Caco-2 (cell line): Measurements from ENCODE around the gene CDH10. TPM values are rescaled to one million over a fixed set of nuclear protein-coding genes. Genes with fewer than 3 reads are reported as not detected.

ENCODE experiments used
- BruUV-seq: library from RNA; stranded (reverse); fragments of 400-500 nt; replicated peaks from 2 replicates; lab custom pipeline; 2021; lab: Mats Ljungman, UMichigan
- CTCF ChIA-PET: fragments of 300-600 bp; sonication (Branson Sonifier 250); formaldehyde crosslinking; loops from one replicate; lab custom pipeline; 2022; ENCODE audit warnings: antibody characterized with exemption; lab: Charles Lee
- POLR2A ChIA-PET: fragments of 300-600 bp; sonication (Branson Sonifier 250); formaldehyde crosslinking; loops from one replicate; lab custom pipeline; 2022; ENCODE audit warnings: antibody characterized with exemption; lab: Charles Lee
- DNase-seq, 2 experiments: peaks; one replicate each; pipeline versions ENCODE4 v3.0.0 to v3.0.0-alpha.2; 2020 to 2022
- H3K27me3 ChIP-seq: replicated peaks from 2 replicates; pipeline ENCODE4 v1.6.0; 2011; ENCODE audit warnings: low read length; ENCODE audit not compliant: control insufficient read depth, insufficient read depth
- H3K36me3 ChIP-seq: 2 replicates; pipeline ENCODE4 v1.5.1; 2011; ENCODE audit warnings: low read length; ENCODE audit not compliant: control insufficient read depth, insufficient read depth
- H3K4me1 ChIP-seq: fragments of 250-450 bp; sonication (Bioruptor Pico); 2 replicates; pipeline ENCODE4 v1.5.1; 2020; ENCODE audit warnings: mild to moderate bottlenecking
- H3K4me3 ChIP-seq: 2 replicates; pipeline ENCODE4 v1.5.1; 2011; ENCODE audit warnings: low read depth, mild to moderate bottlenecking, control low read depth, low read length
- H3K9me3 ChIP-seq: fragments of 250-450 bp; sonication (Bioruptor Pico); 2 replicates; pipeline ENCODE4 v1.5.1; 2020; ENCODE audit warnings: mild to moderate bottlenecking, moderate library complexity
- H3K27ac Mint-ChIP-seq: one replicate; pipeline ENCODE4 v1.8.0; 2022; ENCODE audit warnings: mixed read lengths; ENCODE audit not compliant: unreplicated experiment
- H3K27me3 Mint-ChIP-seq: one replicate; pipeline ENCODE4 v1.8.0; 2022; ENCODE audit warnings: mixed read lengths; ENCODE audit not compliant: insufficient read depth, unreplicated experiment
- H3K36me3 Mint-ChIP-seq: one replicate; pipeline ENCODE4 v1.8.0; 2022; ENCODE audit warnings: mild to moderate bottlenecking, mixed read lengths; ENCODE audit not compliant: insufficient read depth, unreplicated experiment
- H3K4me1 Mint-ChIP-seq: one replicate; pipeline ENCODE4 v1.8.0; 2022; ENCODE audit warnings: low read depth, mixed read lengths; ENCODE audit not compliant: unreplicated experiment
- H3K4me3 Mint-ChIP-seq: one replicate; pipeline ENCODE4 v1.8.0; 2022; ENCODE audit warnings: mild to moderate bottlenecking, moderate library complexity, mixed read lengths; ENCODE audit not compliant: unreplicated experiment
- H3K9me3 Mint-ChIP-seq: one replicate; pipeline ENCODE4 v1.8.0; 2022; ENCODE audit warnings: mixed read lengths; ENCODE audit not compliant: unreplicated experiment
- intact Hi-C: fragments of 100-400 bp; cut with micrococcal nuclease; formaldehyde crosslinking; loops from one replicate; pipeline ENCODE4 v1.10.0; 2022; ENCODE audit not compliant: unreplicated experiment
- total RNA-seq: library from RNA; stranded (reverse); gene quantifications from 2 replicates; pipeline ENCODE4 v1.2.3, GENCODE V29; 2022
- TF ChIP-seq, protein P1 (sequence below), 2 experiments: fragments of 200-600 bp in 1 of 2; IDR thresholded peaks; 1 replicate in 1 of 2; 2 replicates in 1 of 2; pipeline versions ENCODE4 v1.5.1 to v1.8.0; 2011 to 2022; ENCODE audit warnings: antibody characterized with exemption in 1 of 2, control low read depth in 1 of 2, inconsistent platforms in 1 of 2, low read depth in 1 of 2, low read length in 1 of 2, mild to moderate bottlenecking in 1 of 2, moderate library complexity in 1 of 2; ENCODE audit not compliant: insufficient read depth in 1 of 2, severe bottlenecking in 1 of 2, unreplicated experiment in 1 of 2

CDH10 gene
- total RNA-seq, 1 experiment from 2014 or later, result not detected

DNA sequence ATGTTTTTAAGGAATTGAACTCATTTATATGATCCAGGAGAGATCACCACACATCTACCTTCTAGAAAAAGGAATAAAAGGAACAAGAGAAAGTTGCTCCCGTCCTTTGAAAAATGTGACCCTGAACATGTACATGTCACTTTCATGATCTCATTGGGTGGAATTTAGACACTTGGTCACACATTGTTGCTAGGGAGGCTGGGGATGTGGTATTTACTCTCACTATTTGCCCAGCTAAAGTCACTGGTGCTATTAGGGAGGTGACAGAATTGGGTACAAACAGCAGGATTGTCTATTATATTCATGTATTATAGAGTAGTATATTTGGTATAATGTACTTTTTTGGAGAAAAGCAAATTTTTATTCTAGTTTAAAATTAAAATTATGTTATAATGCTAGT, 2.1 kb upstream of the CDH10 start:
- TF ChIP-seq, protein P1, sequence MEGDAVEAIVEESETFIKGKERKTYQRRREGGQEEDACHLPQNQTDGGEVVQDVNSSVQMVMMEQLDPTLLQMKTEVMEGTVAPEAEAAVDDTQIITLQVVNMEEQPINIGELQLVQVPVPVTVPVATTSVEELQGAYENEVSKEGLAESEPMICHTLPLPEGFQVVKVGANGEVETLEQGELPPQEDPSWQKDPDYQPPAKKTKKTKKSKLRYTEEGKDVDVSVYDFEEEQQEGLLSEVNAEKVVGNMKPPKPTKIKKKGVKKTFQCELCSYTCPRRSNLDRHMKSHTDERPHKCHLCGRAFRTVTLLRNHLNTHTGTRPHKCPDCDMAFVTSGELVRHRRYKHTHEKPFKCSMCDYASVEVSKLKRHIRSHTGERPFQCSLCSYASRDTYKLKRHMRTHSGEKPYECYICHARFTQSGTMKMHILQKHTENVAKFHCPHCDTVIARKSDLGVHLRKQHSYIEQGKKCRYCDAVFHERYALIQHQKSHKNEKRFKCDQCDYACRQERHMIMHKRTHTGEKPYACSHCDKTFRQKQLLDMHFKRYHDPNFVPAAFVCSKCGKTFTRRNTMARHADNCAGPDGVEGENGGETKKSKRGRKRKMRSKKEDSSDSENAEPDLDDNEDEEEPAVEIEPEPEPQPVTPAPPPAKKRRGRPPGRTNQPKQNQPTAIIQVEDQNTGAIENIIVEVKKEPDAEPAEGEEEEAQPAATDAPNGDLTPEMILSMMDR (IDR thresholded peaks at IDR 0.05; ENCODE audit: insufficient read depth in 1 of 2, low read depth in 1 of 2, low read length in 1 of 2, severe bottlenecking in 1 of 2, unreplicated experiment in 1 of 2), result no peak
- H3K4me1 Mint-ChIP-seq, result no peaks in the 10 kb centered on the region
- no peak for DNase-seq
- intact Hi-C loops, result no loop called here
- no peaks in the 10 kb centered on the region for H3K9me3 Mint-ChIP-seq
- Histone ChIP-seq H3K27me3 (no peaks in the 10 kb centered on the region), H3K4me1 (no peaks in the 10 kb centered on the region), H3K9me3 (no peaks in the 10 kb centered on the region), H3K36me3 (no peaks in the 10 kb centered on the region), H3K4me3 (no peak overlapping the region)
- no TSS peak for BruUV-seq
- H3K27ac Mint-ChIP-seq, result no peak overlapping the region
- no peak overlapping the region for H3K4me3 Mint-ChIP-seq
- H3K36me3 Mint-ChIP-seq, result no peaks in the 10 kb centered on the region
- H3K27me3 Mint-ChIP-seq, result peaks cover 3% of the 10 kb centered on the region
- CTCF ChIA-PET, result no interaction called here
- POLR2A ChIA-PET, result no interaction called here

DNA sequence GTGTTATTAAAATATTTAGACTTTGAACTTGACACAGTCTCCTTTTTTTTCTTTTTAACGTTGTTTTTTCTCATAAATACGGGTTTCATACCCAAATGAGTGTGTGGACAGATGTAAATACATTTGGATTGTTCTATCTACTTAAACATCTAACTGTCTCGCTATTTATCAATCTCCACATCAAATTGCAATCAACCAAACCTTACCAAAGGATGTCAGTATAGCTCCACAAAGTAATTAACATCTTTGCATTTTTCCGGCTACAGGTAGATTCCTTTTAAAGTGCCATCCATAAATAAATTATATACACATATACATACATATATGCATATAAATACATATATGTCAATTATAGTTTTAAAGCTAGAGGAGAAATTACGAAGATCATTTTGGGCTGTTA, 705 bp upstream of the CDH10 start:
- intact Hi-C loops, result no loop called here
- H3K27me3 Mint-ChIP-seq, result peaks cover 3% of the 10 kb centered on the region
- no peaks in the 10 kb centered on the region for H3K9me3 Mint-ChIP-seq
- TF ChIP-seq, protein P1 (IDR thresholded peaks at IDR 0.05; ENCODE audit: insufficient read depth in 1 of 2, low read depth in 1 of 2, low read length in 1 of 2, severe bottlenecking in 1 of 2, unreplicated experiment in 1 of 2), result no peak
- H3K4me1 Mint-ChIP-seq, result no peaks in the 10 kb centered on the region
- ChIA-PET POLR2A (no interaction called here), CTCF (no interaction called here)
- no peak overlapping the region for H3K27ac Mint-ChIP-seq
- H3K4me3 Mint-ChIP-seq, result no peak overlapping the region
- Histone ChIP-seq H3K4me1 (no peaks in the 10 kb centered on the region), H3K4me3 (no peak overlapping the region), H3K36me3 (no peaks in the 10 kb centered on the region), H3K27me3 (no peaks in the 10 kb centered on the region), H3K9me3 (no peaks in the 10 kb centered on the region)
- DNase-seq, result no peak
- no peaks in the 10 kb centered on the region for H3K36me3 Mint-ChIP-seq
- BruUV-seq, result no TSS peak

DNA sequence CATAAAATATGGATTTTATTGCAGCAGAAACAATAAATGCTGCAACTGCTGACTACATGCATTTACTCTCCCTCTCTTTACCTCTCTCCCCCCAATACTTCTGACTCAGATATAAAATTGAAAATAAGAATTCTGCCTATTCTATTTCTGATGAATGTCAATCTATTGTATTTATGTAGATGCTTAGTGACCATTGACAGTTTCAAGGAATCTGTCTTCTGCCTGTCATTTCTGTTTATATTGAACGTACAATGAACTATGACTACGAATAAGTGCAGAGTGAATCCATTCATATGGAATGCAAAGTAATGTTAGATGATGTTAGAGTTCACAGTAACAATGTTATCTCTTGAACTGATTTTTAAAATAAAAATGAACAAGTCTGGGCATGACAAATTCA, 898 bp downstream of the CDH10 start:
- ChIA-PET POLR2A (no interaction called here), CTCF (no interaction called here)
- no peak overlapping the region for H3K27ac Mint-ChIP-seq
- H3K4me3 Mint-ChIP-seq, result no peak overlapping the region
- TF ChIP-seq, protein P1 (IDR thresholded peaks at IDR 0.05; ENCODE audit: insufficient read depth in 1 of 2, low read depth in 1 of 2, low read length in 1 of 2, severe bottlenecking in 1 of 2, unreplicated experiment in 1 of 2), result no peak
- Histone ChIP-seq H3K27me3 (no peaks in the 10 kb centered on the region), H3K4me1 (no peaks in the 10 kb centered on the region), H3K9me3 (no peaks in the 10 kb centered on the region), H3K36me3 (no peaks in the 10 kb centered on the region), H3K4me3 (no peak overlapping the region)
- intact Hi-C loops, result loop anchor here (2.0 kb wide), 1 partner anchor 411 kb away; no protein-coding TSS in a partner anchor
- H3K4me1 Mint-ChIP-seq, result no peaks in the 10 kb centered on the region
- H3K27me3 Mint-ChIP-seq, result peaks cover 3% of the 10 kb centered on the region
- no peaks in the 10 kb centered on the region for H3K9me3 Mint-ChIP-seq
- DNase-seq, result no peak
- H3K36me3 Mint-ChIP-seq, result no peaks in the 10 kb centered on the region
- no TSS peak for BruUV-seq
